ENCODE results near the gene SPATS2.

The SPATS2 gene

DNA sequence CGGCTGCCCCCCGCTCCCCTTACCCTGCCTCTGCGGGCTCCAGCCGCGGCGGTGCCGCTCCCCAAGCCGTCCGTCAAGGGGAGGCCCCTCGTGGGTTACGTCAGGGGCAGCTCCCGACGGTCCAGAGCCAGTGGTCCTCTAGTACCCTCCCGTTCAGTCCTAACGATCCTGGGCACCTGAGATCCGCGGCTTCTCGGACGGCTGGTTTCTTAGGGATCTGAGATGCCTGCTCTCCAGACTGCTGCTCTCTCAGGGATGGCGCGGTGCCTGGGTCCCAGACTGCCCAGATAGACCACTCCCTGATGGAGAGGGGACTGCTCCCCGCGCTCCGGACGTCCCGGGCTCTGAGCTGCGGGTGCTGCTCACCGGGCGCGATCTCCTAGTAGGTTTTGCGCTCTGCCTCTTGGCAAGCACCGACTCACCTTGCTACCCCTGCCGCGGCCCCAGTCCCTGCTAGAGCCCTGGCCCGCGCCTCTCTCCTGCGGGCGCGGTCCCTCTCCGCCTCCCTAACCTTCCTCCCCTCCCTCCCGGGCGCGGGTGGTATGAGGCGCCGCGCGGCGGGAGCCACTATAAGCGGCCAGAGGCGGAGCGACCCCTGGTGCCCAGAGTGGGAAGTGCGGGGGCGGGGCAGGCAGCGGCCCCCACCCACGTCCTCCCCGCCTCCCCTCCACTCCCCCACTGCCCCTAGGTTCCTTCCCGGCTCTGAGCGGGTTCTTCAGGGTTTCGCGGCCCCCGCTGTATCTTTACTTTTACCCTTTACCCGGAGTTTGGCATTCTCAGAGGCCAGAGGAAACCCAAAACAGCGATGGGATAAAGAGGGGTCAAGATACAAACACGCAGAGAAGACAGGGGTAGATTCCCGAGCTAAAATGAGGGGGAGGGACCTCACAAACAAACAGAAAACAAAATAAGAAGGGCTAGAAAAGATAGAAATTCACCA lies 30.3 kb upstream of the SPATS2 start, which contains the start of gene C1QL4:
Gene C1QL4, minus strand, starts transcription at position 544 of the 940 bp plus-strand sequence. CDS start 711 bp downstream, outside the sequence.
- no peak within 1 kb of the TSS for H3K27ac ChIP-seq (ENCODE audit: low read depth, low read length)
- H3K4me2 ChIP-seq (ENCODE audit: low read depth, low read length, poor library complexity, severe bottlenecking) = peak within 1 kb of the TSS; percentile 72
- no peaks in the 10 kb centered on the region for H3K79me2 ChIP-seq (ENCODE audit: insufficient read depth, low read length)
- peak within 1 kb of the TSS; percentile 52 for H3K9ac ChIP-seq (ENCODE audit: low read length)
- no peaks in the 10 kb centered on the region for H3K36me3 ChIP-seq (ENCODE audit: low read length)
- no peaks in the 10 kb centered on the region for H3F3A ChIP-seq (ENCODE audit: insufficient read depth)
- peak within 1 kb of the TSS; percentile 47 for H3K4me3 ChIP-seq (ENCODE audit: insufficient read depth, low read length, poor library complexity, severe bottlenecking)
- H4K20me1 ChIP-seq (ENCODE audit: low read depth, low read length) = no peaks in the 10 kb centered on the region
- H3K9me2 ChIP-seq (replicated peaks; ENCODE audit: insufficient read depth, low read length) = no peaks in the 10 kb centered on the region
- no peaks in the 10 kb centered on the region for H3K9me3 ChIP-seq (ENCODE audit: insufficient read depth, low read length)
- H2AFZ ChIP-seq (ENCODE audit: low read depth, low read length, severe bottlenecking) = peak within 1 kb of the TSS; percentile 95
- H3K27me3 ChIP-seq (ENCODE audit: low read length) = no peaks in the 10 kb centered on the region
- no peak for TF ChIP-seq EZH2phosphoT487 (conservative IDR thresholded peaks at IDR 0.05; ENCODE audit: low read length)
- TF ChIP-seq, protein P1, sequence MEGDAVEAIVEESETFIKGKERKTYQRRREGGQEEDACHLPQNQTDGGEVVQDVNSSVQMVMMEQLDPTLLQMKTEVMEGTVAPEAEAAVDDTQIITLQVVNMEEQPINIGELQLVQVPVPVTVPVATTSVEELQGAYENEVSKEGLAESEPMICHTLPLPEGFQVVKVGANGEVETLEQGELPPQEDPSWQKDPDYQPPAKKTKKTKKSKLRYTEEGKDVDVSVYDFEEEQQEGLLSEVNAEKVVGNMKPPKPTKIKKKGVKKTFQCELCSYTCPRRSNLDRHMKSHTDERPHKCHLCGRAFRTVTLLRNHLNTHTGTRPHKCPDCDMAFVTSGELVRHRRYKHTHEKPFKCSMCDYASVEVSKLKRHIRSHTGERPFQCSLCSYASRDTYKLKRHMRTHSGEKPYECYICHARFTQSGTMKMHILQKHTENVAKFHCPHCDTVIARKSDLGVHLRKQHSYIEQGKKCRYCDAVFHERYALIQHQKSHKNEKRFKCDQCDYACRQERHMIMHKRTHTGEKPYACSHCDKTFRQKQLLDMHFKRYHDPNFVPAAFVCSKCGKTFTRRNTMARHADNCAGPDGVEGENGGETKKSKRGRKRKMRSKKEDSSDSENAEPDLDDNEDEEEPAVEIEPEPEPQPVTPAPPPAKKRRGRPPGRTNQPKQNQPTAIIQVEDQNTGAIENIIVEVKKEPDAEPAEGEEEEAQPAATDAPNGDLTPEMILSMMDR (IDR thresholded peaks at IDR 0.05; ENCODE audit: insufficient read depth, low read length, poor library complexity, severe bottlenecking) = peak; percentile 98

GRCh38 chr12:49338830-49339463 lies 28.3 kb upstream of the SPATS2 start:
- H3K27ac ChIP-seq (ENCODE audit: low read depth, low read length) = no peak overlapping the region
- H2AFZ ChIP-seq (ENCODE audit: low read depth, low read length, severe bottlenecking) = no peak overlapping the region
- no peaks in the 10 kb centered on the region; the same call in 1 of the 2 replicates for H3F3A ChIP-seq (ENCODE audit: insufficient read depth)
- H3K27me3 ChIP-seq (ENCODE audit: low read length) = no peaks in the 10 kb centered on the region
- no peaks in the 10 kb centered on the region for H4K20me1 ChIP-seq (ENCODE audit: low read depth, low read length)
- H3K9ac ChIP-seq (ENCODE audit: low read length) = no peak overlapping the region
- no peaks in the 10 kb centered on the region for H3K79me2 ChIP-seq (ENCODE audit: insufficient read depth, low read length)
- H3K36me3 ChIP-seq (ENCODE audit: low read length) = no peaks in the 10 kb centered on the region
- no peaks in the 10 kb centered on the region for H3K9me2 ChIP-seq (replicated peaks; ENCODE audit: insufficient read depth, low read length)
- no peaks in the 10 kb centered on the region for H3K9me3 ChIP-seq (ENCODE audit: insufficient read depth, low read length)
- H3K4me2 ChIP-seq (ENCODE audit: low read depth, low read length, poor library complexity, severe bottlenecking) = no peak overlapping the region
- no peak for TF ChIP-seq EZH2phosphoT487 (conservative IDR thresholded peaks at IDR 0.05; ENCODE audit: low read length)
- TF ChIP-seq, protein P1 (IDR thresholded peaks at IDR 0.05; ENCODE audit: insufficient read depth, low read length, poor library complexity, severe bottlenecking) = no peak
- no peak overlapping the region for H3K4me3 ChIP-seq (ENCODE audit: insufficient read depth, low read length, poor library complexity, severe bottlenecking)

DNA sequence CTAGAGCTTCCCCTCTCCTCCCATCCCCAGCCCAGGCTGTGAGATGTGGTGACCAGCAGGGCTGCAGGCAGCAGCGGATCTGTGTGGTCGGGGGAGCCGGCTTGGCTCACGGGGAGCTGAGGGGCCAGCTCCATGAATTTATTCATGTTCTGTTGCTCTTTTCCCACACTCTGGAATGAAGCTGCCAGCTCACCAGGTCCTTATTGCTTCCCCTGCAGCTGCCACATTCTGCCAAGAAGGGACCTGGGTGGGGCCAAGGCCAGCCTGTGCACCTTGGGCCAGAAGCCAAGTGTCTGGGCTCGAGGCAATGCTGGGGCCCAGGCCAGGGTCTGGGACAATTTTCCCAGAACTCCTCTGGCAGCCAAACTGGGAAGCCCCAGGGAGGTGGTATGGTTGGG lies 27.8 kb upstream of the SPATS2 start:
- Histone ChIP-seq H3K36me3 (ENCODE audit: low read length) (no peaks in the 10 kb centered on the region), H3K27me3 (ENCODE audit: low read length) (no peaks in the 10 kb centered on the region), H2AFZ (ENCODE audit: low read depth, low read length, severe bottlenecking) (no peak overlapping the region), H3K9me2 (replicated peaks; ENCODE audit: insufficient read depth, low read length) (no peaks in the 10 kb centered on the region), H3K9me3 (ENCODE audit: insufficient read depth, low read length) (no peaks in the 10 kb centered on the region), H3K4me3 (ENCODE audit: insufficient read depth, low read length, poor library complexity, severe bottlenecking) (no peak overlapping the region), H3K4me2 (ENCODE audit: low read depth, low read length, poor library complexity, severe bottlenecking) (no peak overlapping the region), H3K9ac (ENCODE audit: low read length) (no peak overlapping the region), H4K20me1 (ENCODE audit: low read depth, low read length) (no peaks in the 10 kb centered on the region), H3K27ac (ENCODE audit: low read depth, low read length) (no peak overlapping the region), H3K79me2 (ENCODE audit: insufficient read depth, low read length) (no peaks in the 10 kb centered on the region), H3F3A (ENCODE audit: insufficient read depth) (no peaks in the 10 kb centered on the region; the same call in 1 of the 2 replicates)
- TF ChIP-seq, protein P1 (IDR thresholded peaks at IDR 0.05; ENCODE audit: insufficient read depth, low read length, poor library complexity, severe bottlenecking) = no peak
- no peak for TF ChIP-seq EZH2phosphoT487 (conservative IDR thresholded peaks at IDR 0.05; ENCODE audit: low read length)

Measured in SU-DHL-6 (cell line).